Right lobe of liver (tissue), 4 donors: Measurements from ENCODE around the gene TAF11L7.
"Not testable (repeated sequence)": the region's sequence is repeated elsewhere in the genome, so short reads cannot be mapped to it uniquely, and the experiment has no call there.

Source experiments
- CTCF ChIP-seq, 4 donors: fragments of 200-600 bp in 3 of 4; fragments of 450-650 bp in 1 of 4; IDR thresholded peaks; one replicate each; pipeline versions ENCODE4 v1.5.1 to v1.8.0; 2016 to 2022; ENCODE audit warnings: antibody characterized with exemption in 4 of 4, mild to moderate bottlenecking in 2 of 4
- POLR2A ChIP-seq: fragments of 450-650 bp; IDR thresholded peaks from one replicate; pipeline ENCODE4 v1.6.1; 2017; ENCODE audit warnings: antibody characterized with exemption, mild to moderate bottlenecking
- donor health status: DM: no; HTN: no; CAD: no.
- donor health status: DM: no; HTN: no; CAD: no.
- donor health status: DM: no; HTN: yes; CAD: no.

- TF ChIP-seq POLR2A; CTCF (IDR thresholded peaks at IDR 0.05): not testable (repeated sequence)
These were observed 24.5 kb upstream of the TAF11L7 start, which contains the start of gene TAF11L12 for GRCh38 chr5:17610092-17610491.
